Stimulated activated CD4-positive, alpha-beta T cell treated with anti-CD3 and anti-CD28 coated beads, Interleukin-1b, Interleukin-23, amount 100 ng/mL, for 24 hours (primary cell): Measurements from ENCODE around the gene BTBD6.
"Not testable (repeated sequence)": the region's sequence is repeated elsewhere in the genome, so short reads cannot be mapped to it uniquely, and the experiment has no call there.

Source experiments
- DNase-seq, 4 experiments: peaks; one replicate each; pipeline ENCODE4 v3.0.0-alpha.2; 2020; ENCODE audit warnings: low read depth in 4 of 4, low spot score in 1 of 4

Gene BTBD6

DNA sequence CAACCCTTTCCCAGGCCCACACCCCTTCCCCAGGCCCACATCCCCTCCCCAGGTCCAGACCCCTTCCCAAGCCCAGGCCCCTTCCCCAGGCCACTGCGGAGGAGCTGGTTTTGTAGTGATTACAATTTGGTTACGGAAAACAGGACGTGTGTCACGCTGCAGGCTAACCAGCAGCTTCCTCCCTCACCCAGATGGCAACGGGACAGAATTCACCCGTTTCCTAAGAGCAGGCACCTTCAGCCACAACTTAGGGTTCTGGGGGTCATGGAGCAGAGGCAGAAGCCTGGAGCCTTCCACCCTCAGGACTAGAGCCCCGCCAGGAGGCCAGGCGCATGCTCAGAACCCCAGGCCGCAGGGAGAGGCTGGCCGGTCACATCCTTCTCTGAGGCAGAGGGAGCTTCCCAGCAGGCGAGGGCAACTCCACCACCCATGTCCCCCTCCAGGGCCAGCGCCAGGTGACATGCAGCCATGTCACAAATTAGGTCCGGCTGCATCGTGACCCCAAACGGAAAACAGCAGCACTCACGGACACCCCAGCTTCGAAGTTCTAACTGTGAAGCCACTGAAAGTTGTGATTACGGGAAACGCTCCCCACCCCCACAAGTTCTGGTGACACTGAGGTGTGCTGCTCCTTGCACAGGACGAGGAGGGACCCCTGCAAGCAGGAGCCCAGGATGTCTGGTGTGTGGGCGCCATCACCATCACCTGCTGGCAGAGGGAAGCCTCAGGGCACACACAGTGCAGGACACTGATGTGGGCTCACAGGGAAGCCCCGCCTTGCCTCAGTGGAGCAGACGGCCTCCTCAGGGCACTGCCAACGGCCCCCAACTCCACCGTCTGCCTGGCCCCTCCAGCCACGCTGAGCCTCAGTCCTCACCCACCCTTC, 44.7 kb downstream of the BTBD6 start:
- DNase-seq = no peak

DNA sequence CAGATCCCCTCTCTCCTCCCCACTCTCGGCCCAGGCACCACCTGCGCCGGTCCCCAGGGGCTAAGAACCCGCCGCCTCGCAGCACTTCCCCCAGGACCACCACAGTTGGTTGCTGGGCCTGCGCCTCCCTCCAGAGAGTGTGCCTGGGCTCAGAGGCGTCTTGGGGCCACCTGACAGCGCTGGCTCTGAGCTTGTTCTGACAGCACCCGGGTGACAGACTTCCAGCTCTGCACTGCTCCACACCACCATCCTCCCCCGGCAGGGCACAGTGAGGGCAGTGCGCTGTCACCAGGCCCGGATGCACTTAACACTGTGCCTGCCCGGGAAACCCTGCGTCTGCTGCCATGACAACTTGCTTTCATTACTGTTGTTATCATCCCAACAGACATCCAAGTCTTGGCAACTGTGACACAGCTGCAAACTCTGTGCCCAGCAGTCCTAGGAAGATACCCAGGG, 45.8 kb downstream of the BTBD6 start:
- DNase-seq = peak in 1 of 4 experiments; percentile 40

DNA sequence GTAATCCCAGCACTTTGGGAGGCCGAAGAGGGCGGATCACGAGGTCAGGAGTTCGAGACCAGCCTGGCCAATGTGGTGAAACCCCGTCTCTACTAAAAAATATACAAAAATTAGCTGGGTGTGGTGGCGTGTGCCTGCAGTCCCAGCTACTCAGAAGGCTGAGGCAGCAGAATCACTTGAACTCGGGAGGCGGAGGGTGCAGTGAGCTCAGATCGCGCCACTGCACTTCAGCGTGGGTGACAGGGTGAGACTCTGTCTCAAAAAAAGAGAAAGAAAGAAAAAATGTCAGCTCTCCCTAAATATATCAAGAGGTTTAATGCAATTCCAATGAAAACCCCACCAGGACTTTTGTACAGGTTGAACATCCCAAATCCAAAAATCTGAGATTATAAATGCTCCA, 49.0 kb downstream of the BTBD6 start:
- not testable (repeated sequence) for DNase-seq

DNA sequence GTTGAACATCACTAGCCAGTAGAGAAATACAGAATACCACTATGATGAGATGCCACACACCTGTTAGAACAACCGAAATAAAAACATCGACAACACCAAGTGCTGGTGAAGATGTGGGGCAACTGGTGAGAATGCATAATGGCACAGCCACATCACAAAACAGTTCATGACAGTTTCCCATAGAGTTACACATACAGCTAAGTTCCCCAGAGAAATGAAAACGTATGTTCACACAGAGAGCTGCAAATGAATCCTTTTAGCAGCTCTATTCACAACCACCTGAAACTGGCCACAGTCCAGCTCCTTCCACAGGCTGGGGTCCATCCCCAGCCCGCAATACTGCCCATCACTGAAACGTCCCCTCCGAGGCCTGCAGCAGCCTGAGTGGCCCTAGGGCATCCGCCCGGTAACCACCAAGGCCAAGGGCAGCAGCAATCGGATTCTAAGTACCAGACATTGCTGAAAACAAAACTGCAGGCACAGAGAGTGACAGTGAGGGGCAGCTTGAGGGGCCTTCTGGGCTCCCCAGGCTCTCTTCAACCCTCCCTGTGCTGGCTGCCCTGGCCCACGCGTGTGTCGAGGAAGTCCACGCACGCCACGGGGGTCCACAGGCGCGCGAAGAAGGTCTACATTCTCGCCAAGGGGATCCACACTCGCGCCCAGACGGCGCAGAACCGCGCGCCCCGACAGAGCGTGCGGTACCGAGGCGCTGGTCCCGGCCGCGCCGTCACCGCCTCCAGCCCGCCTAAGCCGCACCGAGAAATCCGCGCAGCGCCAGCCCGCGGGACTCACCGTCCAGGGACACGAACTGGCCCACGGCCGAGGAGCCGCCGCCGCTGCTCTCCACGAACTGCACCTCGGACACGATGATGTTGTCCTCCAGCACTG, 51.6 kb downstream of the BTBD6 start:
- DNase-seq = no peak
